ENCODE data around the gene LYZL2.
"Not testable (repeated sequence)": the region's sequence is repeated elsewhere in the genome, so short reads cannot be mapped to it uniquely, and the experiment has no call there.

DNA sequence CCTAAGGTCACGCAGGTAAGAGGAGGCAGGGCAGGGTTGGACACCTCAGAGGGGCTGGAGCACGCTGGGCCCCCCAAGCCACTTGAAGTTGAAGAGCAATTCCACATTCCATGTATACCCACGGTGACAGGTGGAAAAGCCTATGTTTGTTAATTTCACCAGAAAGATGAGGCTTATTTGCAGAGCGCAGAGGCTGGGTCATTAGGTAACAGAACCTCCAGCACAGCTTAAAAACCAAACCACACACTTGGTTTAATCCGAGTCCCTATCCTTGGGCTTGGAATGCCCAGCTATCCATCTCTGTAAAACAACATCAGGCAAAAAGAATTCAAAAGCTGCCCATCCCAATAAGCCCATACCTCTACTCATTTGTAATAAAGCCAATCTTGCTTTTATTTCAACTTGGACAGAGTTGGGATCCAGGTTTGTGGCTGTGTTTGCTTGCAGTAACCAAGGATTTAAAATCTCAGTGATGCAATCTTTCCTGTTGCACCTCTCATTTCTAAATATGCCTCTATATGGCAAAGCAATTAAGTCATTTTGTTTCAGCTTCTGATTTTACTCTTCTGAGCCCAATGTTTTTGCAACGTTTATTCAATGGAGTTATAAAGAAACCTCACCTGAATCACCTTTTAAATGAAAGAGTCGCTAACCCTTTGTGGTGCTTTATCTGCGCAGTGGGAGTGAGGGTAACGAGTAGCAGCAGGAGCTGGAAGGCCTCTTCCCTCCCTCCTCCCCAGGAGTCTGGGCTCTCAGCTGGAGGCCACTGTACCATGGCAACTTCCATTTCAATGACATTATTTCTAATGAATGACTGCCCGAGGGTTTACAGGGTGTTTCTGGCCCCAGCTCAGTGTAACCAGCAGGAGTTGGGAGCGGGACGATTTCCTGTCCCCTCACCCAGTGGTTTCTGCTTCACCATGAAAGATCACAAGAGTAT, 32.8 kb downstream of the LYZL2 start:
- not testable (repeated sequence) for TF ChIP-seq EZH2 (IDR thresholded peaks at IDR 0.05; ENCODE audit: borderline replicate concordance, low read depth, low read length, severe bottlenecking); POLR2A (IDR thresholded peaks at IDR 0.05; ENCODE audit: low read depth, low read length)
- TF ChIP-seq, protein P1, sequence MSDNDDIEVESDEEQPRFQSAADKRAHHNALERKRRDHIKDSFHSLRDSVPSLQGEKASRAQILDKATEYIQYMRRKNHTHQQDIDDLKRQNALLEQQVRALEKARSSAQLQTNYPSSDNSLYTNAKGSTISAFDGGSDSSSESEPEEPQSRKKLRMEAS (IDR thresholded peaks at IDR 0.05; ENCODE audit: insufficient read depth, insufficient read length) = not testable (repeated sequence)
